Activated T-cell treated with anti-CD3 and anti-CD28 coated beads for 4 hours (primary cell): Measurements from ENCODE around the gene CFAP410.

Experiments
- DNase-seq: peaks from one replicate; pipeline ENCODE4 v3.0.0-alpha.2; 2020

Gene CFAP410

GRCh38 chr21:44282370-44282769 lies 56.8 kb downstream of the CFAP410 start:
- DNase-seq = no peak

- no peak for DNase-seq
Observed at GRCh38 chr21:44281801-44282200, 57.4 kb downstream of the CFAP410 start.

- no peak for DNase-seq
Observed at GRCh38 chr21:44279354-44280260, 59.6 kb downstream of the CFAP410 start.
